Epithelial cell of prostate (primary cell): Measurements from ENCODE around the gene CHST15.
"Not testable (repeated sequence)": the region's sequence is repeated elsewhere in the genome, so short reads cannot be mapped to it uniquely, and the experiment has no call there.

Experiments
- DNase-seq: peaks from one replicate; pipeline ENCODE4 v3.0.0-alpha.2; 2011; ENCODE audit warnings: low read depth, low spot score
- H3K27ac ChIP-seq: fragments of 450-650 bp; 2 replicates; pipeline ENCODE4 v1.5.1; 2017; ENCODE audit warnings: mild to moderate bottlenecking

The CHST15 gene

GRCh38 chr10:124035306-124035927, 58.0 kb downstream of the CHST15 start:
- no peak overlapping the region for H3K27ac ChIP-seq
- DNase-seq, result no peak

- not testable (repeated sequence) for DNase-seq, H3K27ac ChIP-seq
Measured at GRCh38 chr10:124034576-124035305, 58.7 kb downstream of the CHST15 start.

- no peak for DNase-seq
- H3K27ac ChIP-seq, result no peak overlapping the region
Measured at GRCh38 chr10:124033887-124034218, 59.5 kb downstream of the CHST15 start.

- DNase-seq, result no peak
- H3K27ac ChIP-seq, result no peak overlapping the region
Measured at GRCh38 chr10:124032971-124033886, 60.2 kb downstream of the CHST15 start.

- DNase-seq, result no peak
- no peak overlapping the region for H3K27ac ChIP-seq
Measured at GRCh38 chr10:124032087-124032935, 61.1 kb downstream of the CHST15 start.

GRCh38 chr10:124030492-124031110, 62.8 kb downstream of the CHST15 start:
- H3K27ac ChIP-seq, result no peak overlapping the region
- no peak for DNase-seq

GRCh38 chr10:124030061-124030460, 63.3 kb downstream of the CHST15 start:
- H3K27ac ChIP-seq, result no peak overlapping the region
- DNase-seq, result no peak

GRCh38 chr10:124029559-124029958, 63.8 kb downstream of the CHST15 start:
- H3K27ac ChIP-seq, result no peak overlapping the region
- no peak for DNase-seq

GRCh38 chr10:124028700-124029480, 64.5 kb downstream of the CHST15 start:
- no peak for DNase-seq
- H3K27ac ChIP-seq, result no peak overlapping the region

- H3K27ac ChIP-seq, result no peak overlapping the region
- DNase-seq, result no peak
Measured at GRCh38 chr10:124027651-124028050, 65.7 kb downstream of the CHST15 start.

GRCh38 chr10:124027031-124027611, 66.3 kb downstream of the CHST15 start:
- no peak for DNase-seq
- no peak overlapping the region for H3K27ac ChIP-seq

GRCh38 chr10:124026589-124026939, 66.8 kb downstream of the CHST15 start:
- H3K27ac ChIP-seq, result no peak overlapping the region
- DNase-seq, result no peak

GRCh38 chr10:124025660-124026588, 67.5 kb downstream of the CHST15 start:
- H3K27ac ChIP-seq, result no peak overlapping the region
- no peak for DNase-seq

GRCh38 chr10:124025152-124025551, 68.2 kb downstream of the CHST15 start:
- no peak overlapping the region for H3K27ac ChIP-seq
- no peak for DNase-seq

GRCh38 chr10:124022066-124022465, 71.3 kb downstream of the CHST15 start:
- no peak for DNase-seq
- peak overlapping the region; percentile 35 for H3K27ac ChIP-seq

GRCh38 chr10:124020981-124021815, 72.2 kb downstream of the CHST15 start:
- DNase-seq, result peak; percentile 64
- peak overlapping the region; percentile 35 for H3K27ac ChIP-seq
